ENCODE measurements around the gene EN1. TPM values are rescaled to one million over a fixed set of nuclear protein-coding genes. Genes with fewer than 3 reads are reported as not detected.

Gene EN1
- total and polyA plus RNA-seq, 2 donors: 0.05 to 0.46 TPM

DNA sequence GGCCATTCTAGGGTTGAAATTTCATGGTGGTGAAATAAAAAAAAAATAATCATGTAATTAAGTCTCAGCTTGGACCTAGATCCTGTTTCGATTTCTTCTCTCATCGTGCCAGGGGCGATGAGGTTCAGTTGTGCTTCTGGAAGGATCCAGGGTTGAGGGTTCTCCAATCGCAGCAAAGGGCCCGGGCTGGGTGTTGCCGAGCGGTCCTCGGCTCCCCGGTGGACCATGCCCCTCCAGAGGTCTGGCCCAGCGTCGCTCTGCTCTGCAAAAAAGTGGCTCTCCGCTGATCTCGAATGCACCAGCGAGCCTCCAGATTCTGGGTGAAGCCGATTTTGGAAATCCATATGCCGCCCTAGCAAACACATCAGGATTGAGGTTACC, 39.0 kb downstream of the EN1 start:
- no peaks in the 10 kb centered on the region for H3K9me3 ChIP-seq (ENCODE audit: control insufficient read depth in 2 of 2, insufficient read depth in 1 of 2, low read length in 1 of 2)
- 6% methylated on average over 16 of the region's 16 CpGs for WGBS
- no peaks in the 10 kb centered on the region for H3K4me1 ChIP-seq (ENCODE audit: control insufficient read depth in 2 of 2, insufficient read depth in 2 of 2, low read length in 2 of 2)
- no peak overlapping the region for H3K27ac ChIP-seq (ENCODE audit: low read depth in 1 of 2, low read length in 1 of 2)
- DNase-seq (ENCODE audit: low read depth in 6 of 9, low spot score in 9 of 9): no peak
- H3K4me3 ChIP-seq (ENCODE audit: low read length in 2 of 2): no peak overlapping the region
- H3K27me3 ChIP-seq (ENCODE audit: control insufficient read depth in 2 of 2, insufficient read depth in 1 of 2, low read length in 1 of 2): peaks cover 24 to 59% of the 10 kb centered on the region in 2 donors
- H3K36me3 ChIP-seq (ENCODE audit: control insufficient read depth in 2 of 2, insufficient read depth in 2 of 2, low read length in 1 of 2): no peaks in the 10 kb centered on the region

DNA sequence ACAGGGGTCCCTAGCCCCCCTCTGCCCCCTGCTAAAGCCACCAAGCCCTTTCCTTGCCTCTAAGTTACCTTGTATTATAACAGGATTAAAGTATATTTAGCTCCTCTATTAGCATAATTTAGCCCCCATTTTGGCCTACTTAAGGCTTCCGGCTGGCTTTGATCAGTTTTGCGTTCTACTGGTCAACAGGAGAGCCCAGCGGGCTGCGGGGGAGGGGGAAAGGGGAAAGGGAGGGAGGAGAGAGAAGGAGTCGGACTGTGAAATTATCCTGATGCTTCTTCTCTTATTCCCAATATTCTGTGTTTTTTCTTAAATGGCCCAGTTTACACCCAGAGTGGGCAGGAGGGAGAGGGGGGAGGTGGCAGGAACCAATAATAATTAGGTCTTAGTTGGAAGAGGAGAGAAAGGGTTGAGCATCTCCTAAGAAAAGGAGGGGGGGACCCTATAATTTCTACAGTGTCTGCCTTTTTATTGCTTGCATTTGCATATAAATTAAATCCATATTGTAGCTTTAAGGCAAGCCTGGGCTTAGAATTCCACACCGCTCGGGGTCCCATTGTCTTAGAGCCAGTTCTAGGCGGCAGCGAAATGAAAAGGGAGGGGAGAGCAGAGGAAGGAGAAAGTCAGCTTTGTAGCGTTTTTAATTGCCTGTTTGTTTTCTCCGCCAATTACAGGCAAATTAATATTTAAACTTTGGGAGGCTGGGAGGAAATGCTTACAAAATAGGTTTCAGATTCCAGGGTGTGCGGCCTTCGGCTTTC, 39.6 kb downstream of the EN1 start:
- WGBS: 31% methylated on average over 13 of the region's 13 CpGs
- Histone ChIP-seq H3K27me3 (ENCODE audit: control insufficient read depth in 2 of 2, insufficient read depth in 1 of 2, low read length in 1 of 2) (peaks cover 24 to 56% of the 10 kb centered on the region in 2 donors), H3K4me3 (ENCODE audit: low read length in 2 of 2) (no peak overlapping the region), H3K9me3 (ENCODE audit: control insufficient read depth in 2 of 2, insufficient read depth in 1 of 2, low read length in 1 of 2) (no peaks in the 10 kb centered on the region), H3K4me1 (ENCODE audit: control insufficient read depth in 2 of 2, insufficient read depth in 2 of 2, low read length in 2 of 2) (no peaks in the 10 kb centered on the region), H3K27ac (ENCODE audit: low read depth in 1 of 2, low read length in 1 of 2) (no peak overlapping the region), H3K36me3 (ENCODE audit: control insufficient read depth in 2 of 2, insufficient read depth in 2 of 2, low read length in 1 of 2) (no peaks in the 10 kb centered on the region)
- no peak for DNase-seq (ENCODE audit: low read depth in 6 of 9, low spot score in 9 of 9)

DNA sequence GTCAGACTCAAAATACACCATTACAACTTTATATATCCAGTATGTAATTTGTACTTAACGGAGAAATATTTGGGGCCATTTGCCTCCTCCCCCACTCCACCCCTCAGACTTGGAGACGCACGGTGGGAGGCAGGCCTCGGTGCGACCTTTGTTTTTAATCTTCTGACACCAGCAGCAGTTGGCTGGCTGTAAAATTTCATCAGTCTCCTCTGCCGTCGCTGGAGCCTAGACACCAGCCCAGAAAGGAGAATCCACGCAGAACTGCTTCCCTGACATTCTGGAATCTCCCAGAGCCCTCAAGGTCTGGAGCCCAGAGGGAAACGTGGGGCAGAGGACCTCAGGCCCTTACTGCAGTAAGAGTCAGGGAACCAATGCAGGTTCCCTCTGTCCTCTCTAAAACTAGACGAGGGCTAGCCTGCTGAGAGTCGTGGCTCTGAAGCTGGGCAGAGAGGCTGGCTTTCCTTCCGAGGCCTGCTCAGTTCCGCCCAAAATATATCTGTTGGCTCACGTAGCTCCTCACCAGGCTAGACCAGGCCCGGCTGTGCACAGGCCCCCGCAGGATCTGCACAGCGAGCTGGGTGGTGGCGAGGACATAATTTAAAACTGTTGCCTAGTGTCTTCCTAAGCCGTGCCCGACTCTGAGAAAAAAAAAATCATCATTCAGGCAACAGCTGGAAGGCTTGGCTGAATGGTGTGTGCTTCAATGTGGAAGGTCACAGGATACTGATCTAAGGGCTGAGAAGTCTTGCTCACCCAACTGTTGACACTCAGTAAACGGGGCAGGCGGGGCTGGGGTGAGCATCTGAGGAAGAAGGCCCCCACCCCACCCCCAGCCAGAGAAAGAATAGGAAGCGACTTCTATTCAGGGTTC, 40.4 kb downstream of the EN1 start:
- no peak overlapping the region for H3K4me3 ChIP-seq (ENCODE audit: low read length in 2 of 2)
- no peaks in the 10 kb centered on the region for H3K4me1 ChIP-seq (ENCODE audit: control insufficient read depth in 2 of 2, insufficient read depth in 2 of 2, low read length in 2 of 2)
- DNase-seq (ENCODE audit: low read depth in 6 of 9, low spot score in 9 of 9): no peak
- H3K9me3 ChIP-seq (ENCODE audit: control insufficient read depth in 2 of 2, insufficient read depth in 1 of 2, low read length in 1 of 2): no peaks in the 10 kb centered on the region
- H3K27ac ChIP-seq (ENCODE audit: low read depth in 1 of 2, low read length in 1 of 2): no peak overlapping the region
- peaks cover 24 to 52% of the 10 kb centered on the region in 2 donors for H3K27me3 ChIP-seq (ENCODE audit: control insufficient read depth in 2 of 2, insufficient read depth in 1 of 2, low read length in 1 of 2)
- 37% methylated on average over 23 of the region's 23 CpGs for WGBS
- no peaks in the 10 kb centered on the region for H3K36me3 ChIP-seq (ENCODE audit: control insufficient read depth in 2 of 2, insufficient read depth in 2 of 2, low read length in 1 of 2)

DNA sequence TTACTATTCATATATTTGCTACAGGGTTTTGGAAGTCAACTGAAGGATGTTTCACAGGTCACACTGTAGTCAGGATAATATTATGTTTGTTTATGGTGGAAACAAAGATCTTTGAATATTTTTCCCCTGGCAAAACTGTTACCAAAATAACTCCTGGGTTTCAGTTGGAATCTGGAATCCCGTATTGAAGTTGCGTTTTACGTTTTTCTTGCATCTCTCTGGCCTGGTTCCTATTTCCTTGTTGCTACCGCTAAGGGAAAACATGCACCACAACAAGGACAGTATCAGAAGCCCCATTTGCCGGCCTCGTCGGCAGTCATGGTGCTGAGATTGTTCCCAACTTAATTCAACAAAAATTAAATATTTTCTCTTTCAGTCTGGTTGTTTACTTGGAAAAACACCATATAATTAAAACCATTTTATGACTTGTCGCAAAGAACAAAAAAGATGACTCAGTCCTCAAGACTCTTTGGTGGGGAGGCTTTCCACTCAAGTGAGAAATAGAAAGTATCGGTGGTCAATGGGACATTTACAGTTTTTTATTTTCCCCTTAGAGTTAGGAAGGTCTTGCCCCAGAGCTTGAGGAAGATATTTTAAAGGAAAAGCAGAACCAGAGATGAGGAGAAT, 42.3 kb downstream of the EN1 start:
- 91% methylated on average over 9 of the region's 9 CpGs for WGBS
- H3K9me3 ChIP-seq (ENCODE audit: control insufficient read depth in 2 of 2, insufficient read depth in 1 of 2, low read length in 1 of 2): no peaks in the 10 kb centered on the region
- H3K27me3 ChIP-seq (ENCODE audit: control insufficient read depth in 2 of 2, insufficient read depth in 1 of 2, low read length in 1 of 2): peaks cover 24 to 44% of the 10 kb centered on the region in 2 donors
- H3K4me1 ChIP-seq (ENCODE audit: control insufficient read depth in 2 of 2, insufficient read depth in 2 of 2, low read length in 2 of 2): no peaks in the 10 kb centered on the region
- no peak overlapping the region for H3K27ac ChIP-seq (ENCODE audit: low read depth in 1 of 2, low read length in 1 of 2)
- H3K36me3 ChIP-seq (ENCODE audit: control insufficient read depth in 2 of 2, insufficient read depth in 2 of 2, low read length in 1 of 2): no peaks in the 10 kb centered on the region
- no peak for DNase-seq (ENCODE audit: low read depth in 6 of 9, low spot score in 9 of 9)
- no peak overlapping the region for H3K4me3 ChIP-seq (ENCODE audit: low read length in 2 of 2)

DNA sequence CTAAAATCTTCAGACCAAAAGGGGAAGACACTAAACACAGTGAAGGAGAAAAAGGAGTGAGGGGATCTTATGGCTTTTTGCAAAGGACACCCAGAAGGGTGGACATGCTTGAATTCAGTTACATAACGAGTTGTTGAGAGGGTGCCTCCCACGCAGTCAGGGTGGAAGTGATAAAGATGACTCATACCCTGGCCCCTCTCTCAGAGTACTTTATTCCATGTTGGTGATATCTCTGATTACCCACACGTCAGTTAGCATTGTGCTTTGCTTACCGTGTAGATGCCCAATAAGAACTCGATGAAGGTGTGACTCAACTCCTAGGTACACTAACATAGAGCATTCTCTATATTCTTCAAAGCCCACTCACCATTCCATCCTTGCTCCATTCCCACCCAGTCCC, 44.4 kb downstream of the EN1 start:
- H3K9me3 ChIP-seq (ENCODE audit: control insufficient read depth in 2 of 2, insufficient read depth in 1 of 2, low read length in 1 of 2): no peaks in the 10 kb centered on the region
- H3K27me3 ChIP-seq (ENCODE audit: control insufficient read depth in 2 of 2, insufficient read depth in 1 of 2, low read length in 1 of 2): peaks cover 12 to 23% of the 10 kb centered on the region in 2 donors
- no peak overlapping the region for H3K27ac ChIP-seq (ENCODE audit: low read depth in 1 of 2, low read length in 1 of 2)
- no peaks in the 10 kb centered on the region for H3K36me3 ChIP-seq (ENCODE audit: control insufficient read depth in 2 of 2, insufficient read depth in 2 of 2, low read length in 1 of 2)
- H3K4me3 ChIP-seq (ENCODE audit: low read length in 2 of 2): no peak overlapping the region
- DNase-seq (ENCODE audit: low read depth in 6 of 9, low spot score in 9 of 9): no peak
- H3K4me1 ChIP-seq (ENCODE audit: control insufficient read depth in 2 of 2, insufficient read depth in 2 of 2, low read length in 2 of 2): no peaks in the 10 kb centered on the region
- WGBS: 87% methylated on average over 5 of the region's 5 CpGs

DNA sequence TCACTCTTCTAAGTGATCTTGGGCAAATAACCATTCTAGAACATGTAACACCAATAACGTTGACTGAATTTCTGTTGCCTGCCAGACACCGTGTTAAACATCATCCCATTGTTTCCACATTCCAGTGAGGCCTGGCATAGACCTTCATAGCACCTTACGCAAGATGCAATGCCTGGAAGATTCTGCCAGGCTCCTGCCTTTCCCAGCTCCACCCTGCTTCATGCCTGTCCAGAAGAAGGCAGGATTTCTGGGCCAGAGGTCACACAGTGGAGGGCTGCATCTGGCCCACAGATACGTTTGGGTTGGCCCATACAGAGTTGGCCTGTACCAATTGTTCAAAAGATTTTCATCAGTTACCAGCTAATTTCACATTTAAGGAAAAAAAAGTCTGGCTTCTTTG, 46.3 kb downstream of the EN1 start:
- WGBS: 86% methylated on average over 4 of the region's 4 CpGs
- Histone ChIP-seq H3K9me3 (ENCODE audit: control insufficient read depth in 2 of 2, insufficient read depth in 1 of 2, low read length in 1 of 2) (no peaks in the 10 kb centered on the region), H3K27ac (ENCODE audit: low read depth in 1 of 2, low read length in 1 of 2) (no peak overlapping the region), H3K27me3 (ENCODE audit: control insufficient read depth in 2 of 2, insufficient read depth in 1 of 2, low read length in 1 of 2) (peaks cover 0 to 6% of the 10 kb centered on the region in 2 donors), H3K4me3 (ENCODE audit: low read length in 2 of 2) (no peak overlapping the region), H3K36me3 (ENCODE audit: control insufficient read depth in 2 of 2, insufficient read depth in 2 of 2, low read length in 1 of 2) (no peaks in the 10 kb centered on the region), H3K4me1 (ENCODE audit: control insufficient read depth in 2 of 2, insufficient read depth in 2 of 2, low read length in 2 of 2) (no peaks in the 10 kb centered on the region)
- no peak for DNase-seq (ENCODE audit: low read depth in 6 of 9, low spot score in 9 of 9)

DNA sequence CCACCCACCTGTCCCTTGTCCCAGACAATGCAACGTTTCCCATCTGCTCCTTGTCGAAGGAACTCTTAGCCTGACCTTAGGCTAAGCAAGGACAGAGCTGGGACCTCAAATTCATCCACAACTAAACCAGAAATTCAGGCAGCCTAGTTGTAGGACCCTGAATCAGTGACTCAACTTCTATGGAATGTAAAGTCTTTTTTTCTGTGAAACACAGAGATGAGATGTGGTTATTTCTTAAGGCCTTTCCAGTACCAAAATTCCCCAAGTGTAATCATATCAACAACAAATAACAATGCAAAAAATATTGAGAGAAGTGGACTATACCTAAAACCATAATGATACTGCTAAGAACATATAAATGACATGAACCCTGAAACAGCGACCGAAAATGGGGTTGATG, 46.7 kb downstream of the EN1 start:
- Histone ChIP-seq H3K4me3 (ENCODE audit: low read length in 2 of 2) (no peak overlapping the region), H3K27me3 (ENCODE audit: control insufficient read depth in 2 of 2, insufficient read depth in 1 of 2, low read length in 1 of 2) (peaks cover 0 to 3% of the 10 kb centered on the region in 2 donors), H3K27ac (ENCODE audit: low read depth in 1 of 2, low read length in 1 of 2) (no peak overlapping the region), H3K36me3 (ENCODE audit: control insufficient read depth in 2 of 2, insufficient read depth in 2 of 2, low read length in 1 of 2) (no peaks in the 10 kb centered on the region), H3K4me1 (ENCODE audit: control insufficient read depth in 2 of 2, insufficient read depth in 2 of 2, low read length in 2 of 2) (no peaks in the 10 kb centered on the region), H3K9me3 (ENCODE audit: control insufficient read depth in 2 of 2, insufficient read depth in 1 of 2, low read length in 1 of 2) (no peaks in the 10 kb centered on the region)
- WGBS: 83% methylated on average over 4 of the region's 4 CpGs
- DNase-seq (ENCODE audit: low read depth in 6 of 9, low spot score in 9 of 9): no peak

DNA sequence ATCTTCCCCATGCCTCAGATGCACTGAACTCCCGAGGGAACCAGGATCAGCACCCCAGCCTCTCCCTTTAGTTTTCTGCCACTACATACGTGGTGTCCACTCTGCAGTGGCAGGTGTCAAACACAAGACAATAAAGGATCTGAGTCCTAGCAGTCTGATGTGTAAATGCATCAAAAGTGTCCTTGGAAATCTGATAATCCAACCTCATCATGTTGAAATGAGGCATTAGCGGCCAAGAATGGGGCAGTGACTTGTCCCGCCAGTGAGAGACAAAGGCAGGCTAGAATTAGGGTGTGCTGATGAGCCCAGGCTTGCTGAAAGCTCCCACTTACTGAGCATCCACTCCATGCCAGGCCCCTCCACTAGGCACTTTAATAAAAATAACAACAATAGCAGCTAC, 52.9 kb downstream of the EN1 start:
- Histone ChIP-seq H3K36me3 (ENCODE audit: control insufficient read depth in 2 of 2, insufficient read depth in 2 of 2, low read length in 1 of 2) (no peaks in the 10 kb centered on the region), H3K9me3 (ENCODE audit: control insufficient read depth in 2 of 2, insufficient read depth in 1 of 2, low read length in 1 of 2) (no peaks in the 10 kb centered on the region), H3K4me1 (ENCODE audit: control insufficient read depth in 2 of 2, insufficient read depth in 2 of 2, low read length in 2 of 2) (no peaks in the 10 kb centered on the region), H3K27me3 (ENCODE audit: control insufficient read depth in 2 of 2, insufficient read depth in 1 of 2, low read length in 1 of 2) (no peaks in the 10 kb centered on the region), H3K27ac (ENCODE audit: low read depth in 1 of 2, low read length in 1 of 2) (no peak overlapping the region), H3K4me3 (ENCODE audit: low read length in 2 of 2) (no peak overlapping the region)
- 85% methylated on average over 4 of the region's 4 CpGs for WGBS
- DNase-seq (ENCODE audit: low read depth in 6 of 9, low spot score in 9 of 9): no peak
